Measurements from ENCODE around the gene DTX1.

GRCh38 chr12:113077859-113078255 is 21.3 kb downstream of the DTX1 start:
- no peak for TF ChIP-seq CTCF (IDR thresholded peaks at IDR 0.05)
- no peak for TF ChIP-seq POLR2A (IDR thresholded peaks at IDR 0.05)
- TF ChIP-seq POLR2AphosphoS5 (IDR thresholded peaks at IDR 0.05): no peak
